Memory B cell (primary cell): ENCODE data around the gene PCNA.
"Not testable (repeated sequence)": the region's sequence is repeated elsewhere in the genome, so short reads cannot be mapped to it uniquely, and the experiment has no call there.

ENCODE experiments used
- ATAC-seq: fragments of 150-1000 bp; cut with Tn5 transposase; 2 replicates; pipeline ENCODE4 v1.10.0; 2021; ENCODE audit warnings: low read depth, mild to moderate bottlenecking, moderate library complexity
- DNase-seq, 2 donors: peaks; one replicate each; pipeline ENCODE4 v3.0.0; 2022; ENCODE audit warnings: low spot score in 2 of 2
- H3K27ac Mint-ChIP-seq: one replicate; pipeline ENCODE4 v1.8.0; 2022; ENCODE audit warnings: mild to moderate bottlenecking, moderate library complexity, mixed read lengths
- H3K27me3 Mint-ChIP-seq: one replicate; pipeline ENCODE4 v1.8.0; 2022; ENCODE audit warnings: mixed read lengths
- H3K36me3 Mint-ChIP-seq: one replicate; pipeline ENCODE4 v1.8.0; 2022; ENCODE audit warnings: mild to moderate bottlenecking, mixed read lengths
- H3K4me1 Mint-ChIP-seq: one replicate; pipeline ENCODE4 v1.8.0; 2022; ENCODE audit warnings: mixed read lengths
- H3K4me3 Mint-ChIP-seq: one replicate; pipeline ENCODE4 v1.8.0; 2022; ENCODE audit warnings: mild to moderate bottlenecking, moderate library complexity, mixed read lengths
- H3K9me3 Mint-ChIP-seq: one replicate; pipeline ENCODE4 v1.8.0; 2022; ENCODE audit warnings: mixed read lengths

PCNA gene

DNA sequence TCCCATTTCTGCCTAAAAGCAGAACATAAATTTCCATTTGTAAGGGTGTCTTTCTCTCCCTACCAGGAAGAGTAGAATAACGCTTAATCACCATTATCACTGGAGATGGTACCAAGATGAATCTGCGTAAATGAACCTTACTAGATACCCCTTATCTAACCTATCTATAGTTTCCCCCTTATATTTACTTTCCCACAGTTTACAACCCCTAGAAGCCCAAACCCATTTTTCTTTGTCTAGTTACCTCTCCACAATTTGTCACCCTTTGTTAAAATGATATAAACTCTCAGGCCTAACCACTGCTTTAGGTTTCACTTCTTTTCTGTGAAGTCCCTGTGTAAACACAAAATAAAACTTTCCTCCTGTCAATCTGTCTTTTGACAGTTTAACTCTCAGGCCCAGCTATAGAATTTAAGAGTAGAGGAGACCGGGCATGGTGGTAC is 45.5 kb downstream of the PCNA start:
- Mint-ChIP-seq H3K27me3 (no peaks in the 10 kb centered on the region), H3K4me3 (no peak overlapping the region), H3K27ac (peak overlapping the region; percentile 8), H3K9me3 (no peaks in the 10 kb centered on the region), H3K36me3 (no peaks in the 10 kb centered on the region), H3K4me1 (peaks cover 23% of the 10 kb centered on the region)
- no peak for ATAC-seq
- no peak for DNase-seq

DNA sequence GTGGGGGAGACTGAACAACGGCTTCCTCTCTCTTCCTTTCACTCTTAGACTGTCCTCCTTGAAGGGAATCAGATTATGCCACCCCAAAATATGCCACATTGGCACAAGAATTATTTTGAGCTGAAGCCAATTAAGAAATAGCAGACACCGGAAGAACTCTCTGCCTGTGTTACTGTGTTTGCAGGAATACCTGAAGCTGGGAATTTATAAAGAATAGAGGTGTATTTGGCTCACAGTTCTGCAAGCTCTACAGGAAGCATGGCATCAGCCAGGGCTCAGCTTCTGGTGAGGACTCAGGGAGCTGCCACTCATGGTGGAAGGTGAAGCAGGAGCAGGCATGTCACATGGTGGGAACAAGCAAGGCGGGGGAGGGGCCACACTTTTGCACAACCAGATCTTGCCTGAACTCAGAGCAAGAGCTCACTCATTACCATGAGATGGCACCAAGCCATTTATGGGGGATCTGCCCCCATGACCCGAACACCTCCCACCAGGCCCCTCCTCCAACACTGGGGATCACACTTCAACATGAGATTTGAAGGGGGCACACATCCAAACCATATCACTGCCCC is 46.0 kb downstream of the PCNA start:
- H3K4me3 Mint-ChIP-seq, result no peak overlapping the region
- H3K36me3 Mint-ChIP-seq, result no peaks in the 10 kb centered on the region
- H3K4me1 Mint-ChIP-seq, result peaks cover 21% of the 10 kb centered on the region
- ATAC-seq (no peak), DNase-seq (no peak)
- no peak overlapping the region for H3K27ac Mint-ChIP-seq
- H3K27me3 Mint-ChIP-seq, result no peaks in the 10 kb centered on the region
- H3K9me3 Mint-ChIP-seq, result no peaks in the 10 kb centered on the region

DNA sequence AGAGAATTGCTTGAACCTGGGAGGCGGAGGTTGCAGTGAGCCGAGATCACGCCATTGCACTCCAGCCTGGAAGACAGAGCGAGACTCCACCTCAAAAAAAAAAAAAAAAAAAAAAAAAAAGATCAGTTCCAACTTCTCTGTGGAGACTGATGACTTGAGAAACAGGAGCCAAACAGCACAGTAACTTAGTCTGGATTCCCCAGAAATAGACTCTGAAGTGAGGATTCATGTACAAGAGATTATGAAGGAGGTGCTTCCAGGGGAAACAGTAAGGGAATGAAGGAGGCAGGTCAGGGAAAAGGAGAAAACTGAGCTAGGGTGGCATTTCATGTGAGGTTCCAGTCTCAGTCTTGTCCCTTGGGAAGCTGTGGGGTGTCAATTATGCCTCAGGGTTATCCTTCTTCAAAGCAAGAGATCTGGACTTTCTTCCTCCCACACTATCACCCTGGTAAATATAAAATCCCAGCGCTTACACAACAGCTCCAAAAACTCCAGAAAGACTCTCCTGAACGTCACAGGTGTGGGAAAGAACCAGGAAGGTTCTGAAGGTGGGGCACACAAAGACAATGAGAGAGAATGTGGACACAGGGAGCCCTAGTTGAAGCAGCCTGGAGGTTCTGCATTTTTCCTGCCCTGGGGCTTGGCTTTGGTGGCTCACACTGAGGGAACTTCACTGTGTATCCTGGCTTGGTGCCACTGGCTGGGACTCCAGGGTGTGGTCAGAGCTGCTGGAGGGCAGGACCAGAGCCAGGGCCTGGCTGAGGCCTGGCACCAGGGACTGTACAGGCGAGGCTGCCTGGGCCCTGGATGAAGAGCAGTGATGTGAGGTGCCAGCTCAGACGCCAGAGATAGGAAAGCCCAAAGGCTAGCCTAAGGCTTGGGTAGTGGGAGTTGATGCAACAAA is 46.8 kb downstream of the PCNA start:
- Mint-ChIP-seq H3K27ac (peak overlapping the region; percentile 78), H3K36me3 (no peaks in the 10 kb centered on the region), H3K9me3 (no peaks in the 10 kb centered on the region), H3K27me3 (no peaks in the 10 kb centered on the region), H3K4me1 (peaks cover 13% of the 10 kb centered on the region), H3K4me3 (no peak overlapping the region)
- ATAC-seq (no peak), DNase-seq (no peak)

DNA sequence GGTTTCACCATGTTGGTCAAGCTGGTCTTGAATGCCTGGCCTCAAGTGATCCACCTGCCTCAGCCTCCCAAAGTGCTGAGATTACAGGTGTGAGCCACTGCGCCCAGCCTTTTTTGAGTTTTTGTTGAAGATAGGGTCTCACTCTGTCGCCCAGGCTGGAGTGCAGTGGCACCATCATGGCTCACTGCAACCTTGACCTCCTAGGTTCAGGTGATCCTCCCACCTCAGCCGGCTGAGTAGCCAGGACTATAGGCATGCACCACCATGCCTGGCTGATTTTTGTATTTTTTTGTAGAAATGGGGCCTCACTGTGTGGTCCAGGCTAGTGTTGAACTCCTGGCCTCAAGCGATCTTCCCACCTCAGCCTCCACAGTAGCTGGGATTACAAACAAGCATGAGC is 47.8 kb downstream of the PCNA start:
- not testable (repeated sequence) for H3K9me3 Mint-ChIP-seq, H3K4me3 Mint-ChIP-seq, ATAC-seq, H3K36me3 Mint-ChIP-seq, H3K27me3 Mint-ChIP-seq, H3K27ac Mint-ChIP-seq, DNase-seq
- peaks cover 10% of the 10 kb centered on the region for H3K4me1 Mint-ChIP-seq

DNA sequence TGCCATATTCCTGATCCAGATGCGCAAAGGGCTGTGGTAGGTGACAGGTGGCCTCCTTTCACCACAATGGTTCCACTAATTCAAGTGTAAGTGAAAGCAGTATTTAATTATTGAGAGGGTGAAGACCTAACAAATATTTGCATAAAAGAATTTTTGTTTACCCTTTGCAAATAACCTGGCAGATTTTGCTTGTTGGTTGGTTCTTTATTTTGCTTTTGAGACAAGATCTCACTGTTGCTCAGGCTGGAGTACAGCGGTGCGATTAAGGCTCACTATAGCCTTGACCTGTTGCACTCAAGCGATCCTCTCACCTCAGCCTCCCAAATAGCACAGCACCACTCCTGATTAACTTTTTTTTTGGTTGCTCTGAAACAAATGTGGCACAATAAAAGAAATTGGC is 49.2 kb downstream of the PCNA start:
- Mint-ChIP-seq H3K9me3 (no peaks in the 10 kb centered on the region), H3K36me3 (no peaks in the 10 kb centered on the region), H3K27ac (no peak overlapping the region), H3K4me3 (no peak overlapping the region), H3K4me1 (peaks cover 10% of the 10 kb centered on the region), H3K27me3 (no peaks in the 10 kb centered on the region)
- no peak for DNase-seq
- ATAC-seq, result no peak

DNA sequence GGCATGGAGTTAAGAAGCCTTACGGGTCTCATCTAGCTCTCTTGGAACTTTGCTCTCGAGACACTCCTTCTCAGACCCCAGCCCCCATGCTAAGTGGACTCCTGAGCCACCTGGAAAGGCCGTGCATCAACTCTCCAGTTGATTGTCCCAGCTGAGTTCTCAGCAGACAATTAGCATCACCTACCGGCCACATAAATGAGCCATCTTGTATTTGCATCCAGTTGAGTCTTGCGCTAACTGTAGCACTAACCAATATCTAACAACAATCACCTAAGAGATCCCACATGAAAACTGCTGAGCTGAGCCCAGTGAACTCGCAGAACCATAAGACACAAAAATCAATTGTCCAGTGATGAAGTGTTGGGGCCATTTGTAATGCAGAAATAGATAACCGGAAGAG is 49.7 kb downstream of the PCNA start:
- Mint-ChIP-seq H3K27me3 (no peaks in the 10 kb centered on the region), H3K9me3 (no peaks in the 10 kb centered on the region), H3K4me3 (no peak overlapping the region), H3K36me3 (no peaks in the 10 kb centered on the region), H3K27ac (no peak overlapping the region), H3K4me1 (peaks cover 10% of the 10 kb centered on the region)
- ATAC-seq (no peak), DNase-seq (no peak)

DNA sequence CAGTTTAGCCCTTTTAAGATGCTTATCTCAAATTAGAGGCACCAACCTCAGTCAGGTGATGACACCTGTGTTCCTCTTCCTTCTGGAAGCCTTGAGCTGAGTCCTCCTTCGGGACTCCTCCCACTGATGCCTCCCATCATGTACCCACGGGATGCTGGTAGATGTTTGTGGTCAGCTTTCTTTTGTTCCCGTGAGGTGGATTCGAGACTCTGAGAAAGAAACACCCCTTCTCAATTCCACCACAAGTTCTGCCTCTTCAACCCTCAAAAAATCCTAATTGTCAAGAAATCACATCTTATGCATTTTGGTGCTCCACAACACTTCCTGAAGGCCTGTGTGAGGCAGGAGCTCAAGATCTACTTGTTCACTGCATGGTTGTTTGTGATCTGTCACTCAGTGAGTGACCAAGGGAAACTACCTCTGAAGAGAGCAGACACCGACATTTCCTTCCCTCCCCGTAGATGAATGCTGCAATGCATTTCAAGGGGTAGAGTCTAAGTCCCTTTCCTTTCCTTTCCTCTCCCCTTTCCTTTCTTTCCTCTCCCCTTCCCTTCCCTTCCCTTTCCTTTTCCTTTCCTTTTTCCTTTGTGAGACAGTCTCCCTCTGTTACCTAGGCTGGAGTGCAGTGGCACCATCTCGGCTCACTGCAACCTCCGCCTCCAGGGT is 50.5 kb downstream of the PCNA start:
- DNase-seq, result no peak
- no peaks in the 10 kb centered on the region for H3K27me3 Mint-ChIP-seq
- no peaks in the 10 kb centered on the region for H3K36me3 Mint-ChIP-seq
- peak overlapping the region; percentile 22 for H3K27ac Mint-ChIP-seq
- no peak for ATAC-seq
- peaks cover 8% of the 10 kb centered on the region for H3K4me1 Mint-ChIP-seq
- H3K4me3 Mint-ChIP-seq, result no peak overlapping the region
- H3K9me3 Mint-ChIP-seq, result no peaks in the 10 kb centered on the region

DNA sequence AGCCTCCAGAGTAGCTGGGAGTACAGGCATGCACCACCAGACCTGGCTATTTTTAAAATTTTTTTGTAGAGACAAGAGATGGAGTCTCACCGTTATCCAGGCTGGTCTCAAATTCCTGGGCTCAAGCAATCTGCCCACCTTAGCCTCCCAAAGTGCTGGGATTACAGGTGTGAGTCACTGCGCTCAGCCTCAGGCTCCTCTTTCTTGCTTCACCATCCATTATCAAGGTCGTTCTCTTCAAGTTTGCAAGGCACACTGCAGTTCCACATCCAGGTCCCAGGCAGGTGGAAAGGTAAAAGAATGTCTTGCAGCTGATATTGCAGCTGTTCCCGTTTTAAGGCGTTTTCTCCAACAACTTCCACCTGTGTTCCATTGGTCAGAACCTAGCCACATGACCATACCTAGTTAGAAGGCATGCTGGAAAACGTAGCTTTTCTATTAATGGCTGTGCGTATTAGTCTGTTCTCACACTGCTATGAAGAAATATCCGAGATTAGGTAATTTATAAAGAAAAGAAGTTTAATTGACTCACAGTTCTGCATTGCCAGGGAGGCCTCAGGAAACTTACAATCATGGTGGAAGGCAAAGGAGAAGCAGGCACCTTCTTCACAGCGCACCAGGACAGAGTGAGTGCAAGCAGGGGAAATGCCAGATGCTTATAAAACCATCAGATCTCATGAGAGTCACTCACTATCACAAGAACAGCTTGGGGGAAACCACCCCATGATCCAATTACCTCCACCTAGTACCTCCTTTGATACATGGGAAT is 51.7 kb downstream of the PCNA start:
- no peak overlapping the region for H3K4me3 Mint-ChIP-seq
- no peaks in the 10 kb centered on the region for H3K36me3 Mint-ChIP-seq
- H3K27ac Mint-ChIP-seq, result no peak overlapping the region
- H3K27me3 Mint-ChIP-seq, result no peaks in the 10 kb centered on the region
- no peak for ATAC-seq
- H3K4me1 Mint-ChIP-seq, result peaks cover 5% of the 10 kb centered on the region
- H3K9me3 Mint-ChIP-seq, result no peaks in the 10 kb centered on the region
- no peak for DNase-seq

DNA sequence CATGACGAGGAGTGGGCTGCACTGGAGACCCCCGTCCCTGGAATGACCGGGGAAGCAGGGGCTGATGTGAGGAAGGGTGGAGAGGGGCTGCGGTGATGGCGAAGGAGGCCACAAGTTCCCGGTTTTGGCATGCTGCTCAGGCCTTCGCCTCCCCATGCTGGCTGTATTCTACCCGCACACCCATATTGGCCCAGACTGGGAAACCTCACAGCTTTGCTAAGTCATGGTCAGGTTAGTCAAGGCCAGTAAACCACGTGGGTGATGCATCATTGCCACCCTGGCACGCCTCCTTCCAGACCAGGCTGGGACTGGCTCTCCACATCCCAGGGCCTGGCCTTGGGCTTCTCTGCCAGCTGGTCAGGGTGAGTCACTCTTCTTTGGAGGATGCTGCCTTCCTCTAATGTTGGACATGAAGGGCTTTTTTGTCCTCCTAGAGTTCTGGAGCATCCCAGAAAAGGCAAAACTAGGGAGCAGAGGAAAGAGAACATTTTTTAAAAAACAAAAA is 53.8 kb downstream of the PCNA start:
- Mint-ChIP-seq H3K4me3 (no peak overlapping the region), H3K27me3 (no peaks in the 10 kb centered on the region), H3K27ac (no peak overlapping the region), H3K4me1 (peaks cover 5% of the 10 kb centered on the region), H3K9me3 (no peaks in the 10 kb centered on the region), H3K36me3 (peaks cover 2% of the 10 kb centered on the region)
- ATAC-seq (no peak), DNase-seq (no peak)

DNA sequence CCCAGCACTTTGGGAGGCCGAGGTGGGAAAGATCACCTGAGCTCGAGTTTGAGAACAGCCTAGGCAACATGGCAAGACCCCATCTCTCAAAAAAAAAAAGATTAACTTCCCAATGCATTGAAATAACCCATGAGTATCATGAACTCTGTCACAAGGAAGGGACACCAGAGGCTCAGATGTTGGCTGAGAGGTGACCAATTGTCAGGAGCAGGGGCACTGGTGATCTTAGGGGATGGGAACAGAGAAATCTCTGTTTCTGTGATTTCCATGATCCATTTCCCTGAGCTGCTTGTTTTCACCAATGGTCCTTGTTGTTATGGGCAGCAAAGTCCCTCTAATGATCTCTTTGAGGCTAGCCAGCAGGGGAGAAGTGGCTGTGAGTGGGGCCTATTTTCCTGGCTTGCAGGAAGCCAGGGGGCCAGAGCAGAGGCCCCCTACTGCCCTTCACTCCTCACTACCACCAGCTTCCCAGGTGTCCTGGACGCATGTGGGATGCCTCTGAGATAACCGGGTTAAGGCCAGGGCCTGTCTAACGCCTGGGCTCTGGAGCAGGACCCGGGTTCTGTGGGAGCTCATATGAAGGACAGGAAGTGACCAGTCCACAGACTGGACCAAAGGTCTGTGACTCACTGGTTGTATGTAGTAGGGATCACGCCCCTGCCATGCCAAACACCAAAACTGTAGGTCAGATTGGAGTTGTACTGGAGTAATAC is 54.4 kb downstream of the PCNA start:
- peaks cover 2% of the 10 kb centered on the region for H3K36me3 Mint-ChIP-seq
- H3K4me3 Mint-ChIP-seq, result no peak overlapping the region
- ATAC-seq, result no peak
- H3K27ac Mint-ChIP-seq, result no peak overlapping the region
- DNase-seq, result no peak
- H3K9me3 Mint-ChIP-seq, result no peaks in the 10 kb centered on the region
- no peaks in the 10 kb centered on the region for H3K27me3 Mint-ChIP-seq
- H3K4me1 Mint-ChIP-seq, result peaks cover 5% of the 10 kb centered on the region
